T1000 (cell line): ENCODE results near the gene ANKRD63.

Experiments used
- DNase-seq: peaks from one replicate; lab custom pipeline; 2025; ENCODE audit warnings: mixed read lengths; lab: John Stamatoyannopoulos, UW

ANKRD63 gene

DNA sequence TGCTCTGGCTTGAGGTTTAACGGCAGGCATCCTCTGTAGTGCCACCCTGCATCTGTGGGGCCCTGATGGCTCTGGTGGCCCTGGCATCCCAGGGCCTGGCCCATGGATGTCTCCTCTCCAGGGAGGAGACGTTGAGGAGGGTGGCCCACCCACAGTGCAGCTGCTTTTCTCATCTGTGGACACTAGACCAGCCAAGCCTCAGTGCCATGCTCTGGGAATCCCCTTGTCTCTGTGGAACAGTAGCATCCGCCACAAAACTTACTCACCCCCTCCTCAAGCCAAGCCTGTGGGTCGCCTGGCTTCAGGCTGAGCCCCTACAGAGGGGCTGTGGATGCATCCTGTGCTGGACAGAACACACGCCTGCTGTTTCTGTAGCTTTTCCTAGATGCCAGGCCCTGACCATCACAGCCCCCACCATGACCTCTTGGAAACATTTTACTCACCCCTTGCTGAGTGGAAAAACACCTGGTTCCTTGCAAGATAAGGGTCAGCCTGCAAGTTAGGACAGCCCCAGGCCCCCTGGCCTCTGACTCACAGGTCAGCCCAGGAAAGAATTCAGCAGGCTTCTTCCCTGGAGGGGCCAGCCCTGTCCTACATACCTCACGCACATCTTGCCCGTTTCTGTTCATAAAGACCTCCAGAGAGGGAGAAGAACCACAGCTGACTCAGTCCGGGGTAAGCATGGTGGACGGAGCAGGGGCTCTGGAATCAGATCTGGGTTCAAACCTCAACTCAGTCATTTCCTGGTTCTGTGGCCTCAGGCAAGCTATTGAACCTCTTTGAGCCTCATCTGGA lies 25.0 kb downstream of the ANKRD63 start:
- DNase-seq = no peak

DNA sequence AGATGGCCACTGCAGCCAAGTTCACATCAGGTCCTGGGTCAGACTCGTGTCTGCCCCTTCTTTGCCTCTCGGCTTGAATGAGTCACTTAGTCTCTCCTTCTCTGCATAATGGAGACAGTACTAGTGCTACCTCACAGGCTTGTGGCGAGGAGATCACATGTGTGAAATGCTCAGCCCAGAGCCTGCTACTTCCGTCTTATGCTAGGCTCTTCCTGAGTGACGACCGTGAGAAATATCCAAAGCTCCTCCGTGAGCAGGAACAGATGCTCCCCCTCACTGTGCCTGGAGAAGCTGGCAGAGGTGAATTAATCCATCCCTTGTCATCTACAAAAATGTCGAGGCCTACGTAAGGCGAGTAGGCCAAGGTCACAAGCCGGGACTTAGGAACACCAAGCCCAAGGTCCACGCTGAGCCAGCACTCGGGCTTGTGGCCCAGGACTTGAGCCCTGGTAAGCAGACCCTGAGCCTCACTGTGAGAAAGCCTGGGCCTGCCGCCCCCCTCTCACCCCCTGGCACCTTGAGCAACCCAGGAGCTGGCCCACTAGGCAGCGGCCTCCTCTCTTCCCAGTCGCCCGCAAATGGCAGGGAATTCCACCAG lies 26.1 kb downstream of the ANKRD63 start:
- DNase-seq = no peak

DNA sequence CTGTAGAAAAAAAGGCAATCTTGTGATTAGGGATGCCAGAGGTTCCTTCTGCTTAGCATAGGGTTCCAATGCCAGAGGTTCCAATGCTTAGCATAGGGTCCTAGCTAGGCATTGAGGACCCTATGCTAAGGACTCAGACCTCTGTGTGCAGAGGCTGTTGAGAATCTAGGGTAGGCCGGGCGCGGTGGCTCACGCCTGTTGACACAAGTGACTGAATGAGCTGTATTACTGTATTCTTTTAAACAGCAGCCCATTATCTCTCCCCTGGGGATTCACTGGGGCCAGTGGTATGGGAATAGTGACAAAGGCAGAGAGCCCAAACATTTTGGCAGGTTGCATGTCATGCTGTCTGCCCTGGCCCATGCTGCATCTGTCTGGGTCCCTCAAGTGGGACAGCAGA lies 27.8 kb downstream of the ANKRD63 start:
- no peak for DNase-seq

DNA sequence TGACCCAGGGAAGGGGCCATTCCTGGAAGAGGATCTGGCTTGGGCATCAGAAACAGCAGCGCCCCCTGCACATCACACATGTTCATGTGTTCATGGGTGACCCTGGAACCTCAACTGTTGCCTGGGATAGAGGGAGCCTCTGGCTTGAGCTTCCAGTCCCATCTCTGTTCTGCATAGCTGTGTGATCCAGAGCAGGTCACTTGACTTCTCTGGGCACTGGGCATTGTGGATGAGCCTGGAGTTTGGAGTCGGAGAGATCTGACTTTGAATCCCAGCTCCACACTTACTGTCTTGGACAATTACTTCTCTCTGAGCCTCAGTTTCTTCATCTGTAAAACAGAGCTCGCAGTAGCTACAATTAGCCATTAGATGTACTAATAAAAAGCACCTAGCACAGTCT lies 28.4 kb downstream of the ANKRD63 start:
- no peak for DNase-seq

DNA sequence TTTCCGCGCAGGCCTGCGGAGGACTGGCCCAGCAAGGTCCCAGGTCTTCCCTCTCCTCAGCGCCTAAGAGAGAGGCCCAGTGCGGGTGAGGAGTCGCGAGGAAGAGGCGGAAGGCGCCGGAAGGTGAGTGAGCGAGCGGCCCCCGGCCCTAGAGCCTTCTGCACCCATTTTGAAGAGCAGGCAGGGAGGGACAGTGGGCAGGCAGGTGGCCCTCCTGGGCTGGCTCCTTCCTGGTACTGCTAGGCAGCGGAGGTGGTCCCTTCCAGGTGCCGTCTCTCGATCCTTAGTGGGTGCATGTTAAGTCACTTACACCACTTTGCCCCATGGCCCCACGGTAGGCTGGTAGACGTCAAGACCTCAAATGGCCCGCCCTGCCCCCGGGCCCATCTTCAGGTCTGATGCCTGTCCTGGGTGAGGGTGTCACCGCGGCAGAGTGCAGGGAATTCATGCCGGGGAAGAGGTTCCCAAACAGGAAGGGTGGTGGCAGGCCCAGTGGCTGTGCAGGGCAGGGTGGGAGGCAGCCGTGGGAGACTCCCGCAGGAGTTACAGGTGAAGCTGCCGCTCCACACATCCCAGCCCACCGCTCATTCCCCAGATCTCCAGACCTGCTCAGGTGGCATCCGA lies 29.6 kb downstream of the ANKRD63 start:
- no peak for DNase-seq

DNA sequence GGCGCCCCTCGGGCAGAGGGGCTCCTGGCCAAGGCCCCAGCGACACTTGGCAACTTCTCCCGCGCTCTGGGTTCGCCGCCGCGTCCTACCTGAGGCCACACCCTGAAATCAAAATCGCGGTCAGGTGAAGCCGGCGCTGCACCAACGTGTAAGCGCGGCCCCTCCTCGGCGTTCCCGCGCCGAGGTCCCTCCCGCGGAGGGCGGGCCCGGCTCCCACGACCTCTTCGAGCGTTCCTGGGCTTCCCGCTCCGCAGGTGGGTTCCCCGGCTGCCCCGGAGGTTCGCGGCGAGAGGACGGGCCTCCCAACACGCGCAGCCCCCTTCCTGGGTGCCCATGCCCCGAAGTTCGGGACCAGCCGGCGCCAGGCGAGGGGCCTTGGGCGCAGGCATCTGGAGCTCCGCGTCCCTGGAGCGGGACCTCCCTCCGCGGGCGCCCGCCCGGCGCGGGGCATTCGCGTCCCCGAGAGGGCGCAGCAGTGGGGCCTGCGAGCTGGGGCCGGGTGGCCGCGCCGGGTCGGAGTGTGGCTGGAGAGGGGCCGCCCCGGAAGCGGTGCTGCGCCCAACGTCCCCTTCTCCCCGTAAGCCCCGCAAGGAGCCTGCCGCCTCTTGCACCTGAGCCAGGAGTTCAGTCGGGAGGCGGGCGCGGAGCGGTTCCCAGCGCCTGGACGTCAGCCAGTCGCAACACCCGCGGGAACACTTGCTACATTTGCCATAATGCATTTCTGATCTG lies 30.3 kb downstream of the ANKRD63 start:
- no peak for DNase-seq

DNA sequence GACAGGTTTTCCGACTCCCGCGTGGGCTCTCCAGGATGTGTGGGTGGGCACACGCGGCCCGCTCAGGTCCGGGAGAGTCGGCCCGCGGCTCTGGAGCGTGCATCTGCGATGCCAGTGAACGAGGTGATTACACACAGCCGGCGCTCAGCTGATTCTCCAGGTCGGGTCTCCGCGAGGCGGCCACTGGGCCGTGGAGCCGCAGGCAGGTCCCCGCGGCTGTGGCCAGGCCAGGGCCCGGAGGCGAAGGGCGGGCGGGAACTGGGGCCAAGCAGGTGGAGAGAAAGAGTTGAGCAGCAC lies 30.8 kb downstream of the ANKRD63 start:
- DNase-seq = no peak

DNA sequence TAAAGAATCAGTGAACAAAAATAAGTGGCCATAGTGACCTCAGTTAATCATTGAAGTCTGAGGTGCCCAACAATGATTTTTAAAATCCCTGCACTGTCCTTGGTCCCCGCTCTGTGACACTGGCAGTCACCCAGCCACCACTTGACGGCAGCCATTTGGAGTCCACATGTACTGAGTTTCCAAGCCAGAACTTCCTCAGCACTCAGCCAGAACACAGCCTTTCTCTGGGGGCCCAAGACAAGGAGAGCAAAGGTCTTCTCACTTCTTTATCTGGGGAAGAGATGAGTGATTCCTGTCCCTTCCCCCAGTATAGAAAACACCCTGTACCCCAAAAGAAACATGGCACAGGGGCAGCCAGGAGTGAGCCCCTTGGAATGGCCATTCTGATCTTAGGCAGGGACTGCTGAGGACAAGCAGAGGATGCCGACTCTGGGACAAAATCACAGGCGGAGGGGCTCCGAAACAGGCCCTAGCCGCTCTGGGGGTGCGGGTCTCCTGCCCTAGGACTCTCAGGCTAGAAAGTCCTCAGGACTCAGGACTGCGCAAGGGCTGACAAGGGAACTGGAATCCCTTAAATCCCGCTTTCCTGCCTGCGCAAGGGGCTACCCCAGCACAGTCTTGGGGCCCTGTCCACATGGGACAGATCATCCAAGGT lies 31.3 kb downstream of the ANKRD63 start:
- no peak for DNase-seq

DNA sequence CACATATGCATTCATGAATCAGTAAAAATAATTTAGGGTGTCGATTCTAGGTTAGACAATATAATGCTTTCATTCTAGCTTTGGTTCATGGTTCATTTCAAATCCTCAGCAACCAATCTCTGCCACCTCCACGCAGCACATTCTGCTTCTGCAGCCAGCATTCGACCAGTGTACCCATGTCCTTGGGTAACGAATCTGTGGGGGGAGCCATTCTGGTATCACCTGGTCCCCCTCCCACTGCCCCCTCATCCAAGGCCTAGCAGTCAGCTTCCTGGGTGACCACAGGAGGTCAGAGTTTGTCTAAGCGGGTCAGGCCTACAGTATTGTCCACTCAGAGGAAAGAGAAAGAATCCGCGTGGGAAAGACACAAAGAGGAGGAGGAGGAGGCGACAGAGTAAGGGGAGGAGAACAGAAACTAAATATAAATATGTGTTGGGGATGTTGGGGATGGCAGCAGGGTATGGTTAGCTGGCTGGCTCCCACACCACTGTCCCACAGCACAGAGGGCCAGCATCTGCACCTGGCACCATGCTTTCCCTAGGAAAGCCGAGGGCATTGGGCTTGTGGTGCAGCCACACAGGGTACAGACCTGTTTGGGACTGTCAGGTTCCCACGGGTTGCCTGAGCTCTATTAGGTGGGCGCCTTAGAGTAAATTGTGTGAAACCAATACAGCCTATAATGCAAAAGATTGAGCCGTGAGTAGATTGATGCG lies 31.9 kb downstream of the ANKRD63 start:
- DNase-seq = no peak

DNA sequence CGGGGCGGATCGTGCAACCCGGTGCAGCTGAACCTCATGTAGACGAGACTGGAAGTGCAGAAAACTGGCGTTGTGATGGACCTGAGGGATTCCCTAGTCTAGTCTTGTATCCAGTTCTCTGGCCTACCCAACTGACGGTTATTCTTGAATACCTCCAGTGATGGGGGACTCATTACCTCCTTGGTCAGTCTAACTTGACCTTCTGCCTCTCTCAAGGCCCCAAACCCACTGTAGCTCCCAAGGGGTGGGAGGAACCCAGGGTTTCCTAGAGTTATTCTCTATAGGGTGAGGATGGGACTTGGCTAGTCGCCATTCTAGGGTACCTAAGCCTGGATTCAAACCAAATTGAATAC lies 32.6 kb downstream of the ANKRD63 start:
- DNase-seq = no peak

DNA sequence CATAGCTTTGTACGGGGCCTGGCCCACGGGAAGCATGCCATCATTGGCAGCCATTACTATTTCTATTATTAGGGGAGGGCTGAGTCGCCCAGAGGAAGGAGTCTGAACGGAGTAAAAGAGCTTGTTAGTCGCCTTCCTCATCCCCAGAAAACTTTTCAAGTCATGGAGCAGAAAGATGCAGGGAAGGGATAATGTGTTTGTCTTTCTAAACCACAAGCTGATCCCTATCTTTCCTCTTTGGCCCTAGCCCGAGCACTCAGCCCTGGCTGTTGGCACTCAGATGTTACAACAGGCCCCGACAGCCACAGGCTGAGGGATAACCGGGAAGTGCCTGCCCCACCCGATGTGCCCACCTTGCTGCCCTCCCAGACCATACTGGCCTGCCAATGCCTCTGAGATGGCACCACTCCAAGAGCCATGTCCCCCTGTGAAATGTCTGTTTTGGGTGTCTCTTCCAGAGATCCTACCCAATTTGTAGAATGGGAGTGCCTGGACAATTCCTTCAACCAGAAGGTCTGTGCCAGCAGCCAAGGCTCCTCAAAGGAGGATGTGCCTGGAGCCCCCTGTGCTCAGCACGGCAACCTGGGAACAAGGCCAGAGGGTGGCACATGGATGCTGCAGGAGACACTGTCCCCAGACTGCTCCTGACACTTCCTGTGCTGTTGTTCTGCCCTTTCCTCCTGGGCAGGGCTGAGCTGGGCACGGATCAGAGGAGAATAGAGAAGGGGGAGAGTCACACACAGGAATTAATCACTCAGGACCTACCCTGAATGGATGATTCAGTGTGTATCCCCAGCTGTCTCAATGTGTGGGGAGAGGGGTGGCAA lies 33.2 kb downstream of the ANKRD63 start:
- peak; percentile 23 for DNase-seq

DNA sequence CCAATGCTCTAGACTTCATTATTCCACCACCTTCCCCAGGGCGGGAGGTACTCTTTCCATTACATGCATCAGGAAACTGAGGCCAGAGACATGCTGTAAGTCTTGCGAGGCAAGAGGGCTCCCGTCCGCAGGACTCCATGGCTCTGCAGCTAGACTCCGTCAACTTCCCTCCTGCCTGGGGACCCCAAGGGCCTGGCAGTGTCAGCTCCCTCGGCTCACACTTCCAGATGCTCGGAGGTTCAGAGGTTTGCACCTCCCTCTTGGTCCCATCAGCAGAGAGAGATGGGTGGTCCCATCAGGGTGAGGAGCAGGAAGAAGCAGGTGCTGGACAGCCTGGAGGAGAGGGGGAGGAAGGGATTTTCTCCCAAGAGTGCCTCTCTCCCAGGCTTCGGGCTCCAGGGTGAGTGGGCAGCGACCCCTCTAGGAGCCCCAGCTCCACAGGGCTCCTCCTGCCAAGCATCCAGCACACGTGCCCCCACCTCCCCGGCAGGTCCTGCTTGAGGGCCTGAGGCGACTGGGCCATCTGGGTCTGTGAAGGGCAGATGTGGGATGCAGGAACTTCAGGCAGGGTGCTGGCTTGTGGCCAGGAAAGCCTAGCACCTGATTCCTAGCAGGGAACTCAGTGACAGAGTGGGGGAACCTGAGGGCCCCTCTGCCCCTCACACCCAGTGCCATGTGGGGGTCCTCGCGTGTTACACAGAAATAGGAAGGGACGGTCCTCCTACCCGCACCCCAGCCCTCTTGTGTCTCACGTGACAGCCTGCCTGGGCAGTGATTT lies 34.7 kb downstream of the ANKRD63 start:
- DNase-seq = no peak

DNA sequence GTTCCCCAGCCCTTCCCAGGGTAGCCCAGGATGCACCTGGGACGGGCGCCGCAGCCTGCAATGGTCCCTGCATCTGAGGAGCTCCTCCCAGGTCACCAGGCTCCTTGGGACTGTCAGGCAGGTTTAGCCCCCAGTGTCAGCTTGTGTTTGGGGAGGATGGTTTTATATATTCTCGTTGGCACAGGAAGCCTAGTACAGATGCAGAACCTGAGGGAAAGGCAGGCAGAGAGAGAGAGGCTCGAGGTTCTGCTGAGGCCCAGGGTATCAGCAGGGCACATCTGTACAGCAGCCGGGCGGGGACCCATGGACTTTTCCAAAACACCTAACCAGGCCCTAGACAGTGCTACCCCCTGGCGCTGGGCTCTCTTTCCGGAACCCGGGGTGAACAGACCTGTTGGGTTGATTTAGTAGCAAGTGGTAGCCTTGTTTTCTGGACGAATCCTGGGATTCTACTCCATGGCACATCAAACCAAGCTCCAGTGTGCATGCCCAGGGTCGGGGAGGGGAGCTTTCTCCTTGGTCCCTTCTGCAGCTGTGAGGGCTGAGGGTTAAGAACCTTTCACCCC lies 35.4 kb downstream of the ANKRD63 start:
- no peak for DNase-seq

DNA sequence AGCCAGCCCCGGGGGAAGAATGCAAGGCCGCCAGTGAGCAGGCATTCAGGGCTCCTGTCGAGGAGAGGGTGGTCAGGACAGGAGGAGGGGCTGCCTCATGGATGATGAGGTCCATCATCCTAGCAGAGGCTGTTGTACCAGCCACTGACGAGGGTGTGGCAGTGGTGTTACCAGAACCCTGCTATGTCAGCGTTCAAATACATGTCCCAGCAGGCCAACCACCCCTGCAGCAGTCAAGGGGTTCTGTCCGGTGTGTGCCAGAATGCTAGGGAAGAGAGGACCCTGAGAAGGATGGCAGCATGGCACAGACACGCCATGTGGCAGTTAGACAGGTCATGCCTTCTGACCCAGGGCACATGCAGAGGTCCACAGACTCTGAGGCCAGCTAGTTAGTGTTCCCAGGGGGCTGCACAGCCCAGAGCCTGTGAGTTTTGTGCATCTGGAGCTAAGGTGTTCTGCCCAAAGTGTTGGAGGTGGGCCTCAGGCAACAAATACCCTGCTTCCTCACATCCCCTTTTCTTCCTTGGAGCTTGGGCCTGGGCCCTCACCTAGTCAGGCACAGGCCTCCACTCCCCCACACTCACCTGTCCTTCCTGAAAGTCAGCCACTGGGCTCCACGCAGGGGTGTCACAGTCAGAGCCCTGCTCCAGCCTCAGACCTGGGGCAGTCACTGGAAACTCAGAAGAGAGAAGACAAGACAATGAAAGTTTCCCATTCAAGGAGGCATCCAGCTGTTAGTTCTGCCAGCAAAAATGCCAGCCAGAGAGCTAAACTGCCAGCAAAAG lies 36.2 kb downstream of the ANKRD63 start:
- no peak for DNase-seq

DNA sequence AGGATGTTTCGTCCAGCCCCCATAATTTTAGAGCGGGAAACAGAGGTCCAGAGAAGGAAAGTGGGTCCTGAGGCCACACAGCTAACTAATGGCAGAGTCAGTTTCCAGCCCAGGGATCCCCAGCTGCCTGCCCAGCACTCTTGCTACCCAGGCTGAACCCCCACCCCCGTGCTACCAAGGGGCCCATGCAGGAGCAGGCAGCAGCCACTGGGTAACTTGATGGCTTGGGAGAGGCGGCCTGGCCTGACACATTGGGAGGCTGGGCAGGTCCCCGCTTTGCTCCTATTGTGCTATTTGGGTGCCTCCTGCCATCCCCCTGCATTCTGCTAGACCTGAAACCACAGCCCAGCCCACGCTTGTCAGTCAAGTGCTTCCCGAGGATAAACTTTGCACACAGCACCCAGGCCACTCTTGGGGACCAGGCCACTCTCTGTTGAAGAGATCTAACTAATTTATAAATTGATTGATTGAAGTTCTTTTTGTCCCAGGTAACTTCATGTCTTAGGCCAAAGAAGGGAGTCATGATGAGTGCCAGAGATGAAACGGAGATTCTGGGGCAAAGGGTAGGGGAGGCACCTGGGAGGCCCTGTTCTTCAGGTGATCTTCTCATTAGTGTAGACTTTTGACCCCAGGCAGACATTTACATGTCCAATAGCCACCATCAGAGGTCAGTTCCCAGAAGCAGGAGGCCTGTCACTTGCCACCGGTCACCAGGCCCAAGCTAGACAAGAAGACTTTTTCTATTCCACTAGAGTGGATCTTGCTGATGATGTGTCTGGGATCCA lies 37.0 kb downstream of the ANKRD63 start:
- no peak for DNase-seq

DNA sequence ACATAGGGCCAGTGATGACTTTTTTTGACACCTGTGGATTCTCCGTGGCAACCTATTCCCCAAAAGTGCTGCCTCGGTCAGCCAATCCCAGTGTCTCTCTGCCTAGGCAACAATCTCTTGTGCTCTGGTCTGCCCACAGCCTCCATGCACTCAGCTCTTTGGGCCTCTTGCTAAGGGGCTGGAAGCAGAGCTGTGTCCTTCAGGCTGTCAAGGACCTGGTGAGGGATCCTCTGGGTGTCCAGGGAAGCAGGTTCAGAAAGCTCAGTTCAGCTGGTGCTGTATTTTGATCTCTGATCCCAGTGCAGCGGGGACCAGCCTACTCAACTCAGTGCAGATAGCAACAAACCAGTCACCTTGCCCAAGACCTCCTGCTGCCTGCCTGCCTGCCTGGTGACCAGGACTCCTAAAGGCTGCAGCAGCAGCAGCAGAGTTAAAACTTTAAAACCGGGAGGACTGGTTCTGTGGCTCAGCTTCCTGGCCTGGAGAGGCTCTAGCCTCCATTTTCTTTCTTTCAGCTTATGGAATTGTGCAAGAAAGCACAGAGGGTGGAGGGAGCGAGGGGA lies 37.8 kb downstream of the ANKRD63 start:
- DNase-seq = no peak

DNA sequence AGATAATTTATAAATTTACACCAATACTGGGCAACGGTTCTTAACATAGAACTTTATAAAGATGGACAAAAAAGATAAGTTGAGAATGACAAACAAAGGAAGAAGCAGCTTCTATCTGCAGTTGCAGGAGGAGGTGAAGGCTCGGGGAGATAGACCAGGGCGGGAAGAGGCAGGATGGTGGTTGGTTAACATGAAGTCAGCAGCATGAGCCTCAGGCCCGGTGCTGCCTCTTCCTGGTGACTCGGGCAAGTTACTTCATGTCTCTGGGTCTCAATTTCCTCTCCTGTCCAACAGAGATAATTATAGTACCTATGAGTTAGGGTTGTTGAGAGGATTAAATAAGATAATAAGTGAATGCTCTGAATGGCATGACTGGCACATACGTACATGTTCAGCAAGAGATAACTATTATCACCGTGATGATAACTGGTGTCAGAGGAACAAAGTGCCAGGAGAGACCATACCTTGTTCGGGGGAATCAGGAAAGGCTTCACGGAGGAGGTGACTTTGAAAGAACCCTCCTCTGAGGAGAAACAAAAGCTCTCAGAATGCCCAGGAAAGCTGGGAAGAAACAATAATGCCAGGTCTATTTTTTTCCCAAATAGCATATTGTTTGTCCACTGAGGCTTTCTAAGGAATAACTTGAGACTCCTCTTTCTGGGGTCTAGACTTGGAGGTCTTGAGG lies 39.6 kb downstream of the ANKRD63 start:
- DNase-seq = no peak
